K562 (cell line): ENCODE data around the gene GNB2. TPM values are rescaled to one million over a fixed set of nuclear protein-coding genes. Genes with fewer than 3 reads are reported as not detected.

Experiments used
- DDX20 ChIP-seq: fragments of 450-650 bp; IDR thresholded peaks from 2 replicates; pipeline ENCODE4 v1.6.1; 2016; ENCODE audit warnings: missing genetic modification characterization, low read depth, mild to moderate bottlenecking, missing compliant biosample characterization, moderate library complexity
- ETS2 ChIP-seq: IDR thresholded peaks from 2 replicates; pipeline ENCODE4 v1.6.1; 2016; ENCODE audit warnings: borderline replicate concordance, missing genetic modification characterization, mild to moderate bottlenecking, moderate library complexity, missing compliant biosample characterization; ENCODE audit not compliant: poor library complexity, severe bottlenecking
- REST ChIP-seq, 2 experiments: fragments of 450-650 bp; formaldehyde crosslinking in 1 of 2; IDR thresholded peaks; 2 replicates each; pipeline versions ENCODE4 v1.4.0 to v1.6.1; 2014 to 2020; ENCODE audit warnings: mild to moderate bottlenecking in 2 of 2, borderline replicate concordance in 1 of 2, low read depth in 1 of 2
- SMARCB1 ChIP-seq: IDR thresholded peaks from 2 replicates; pipeline ENCODE4 v1.6.1; 2011; ENCODE audit warnings: improper control_type of control experiment, low read depth; ENCODE audit not compliant: insufficient read length
- TOE1 ChIP-seq, 2 experiments: fragments of 450-650 bp in 1 of 2; sonication (generic) in 1 of 2; formaldehyde crosslinking in 1 of 2; IDR thresholded peaks; 2 replicates each; pipeline versions ENCODE4 v1.7.1 to v1.8.0; 2016 to 2022; ENCODE audit warnings: borderline replicate concordance in 2 of 2, mild to moderate bottlenecking in 2 of 2, antibody characterized with exemption in 1 of 2, inconsistent platforms in 1 of 2, low read depth in 1 of 2, missing genetic modification reagents in 1 of 2, moderate library complexity in 1 of 2
- TRIM28 ChIP-seq: fragments of 450-650 bp; IDR thresholded peaks from 2 replicates; pipeline ENCODE4 v1.6.1; 2017
- polyA plus RNA-seq, 8 experiments: library from polyadenylated mRNA; depleted of rRNA in 4 of 8; stranded (reverse) in 5 of 8; unstranded in 3 of 8; fragments of >200 nt; fragmentation: Nextera tagmentation in 2 of 8; fragmentation: Illumina TruSeq in 1 of 8; extraction: Ambion mirVana in 2 of 8; extraction: Trizol in 1 of 8; gene quantifications; 2 replicates each; pipeline versions ENCODE4 v1.2.1 to v1.2.3, GENCODE V29; 2011 to 2014; ENCODE audit warnings: inconsistent platforms in 1 of 8, missing spikeins in 1 of 8
- total RNA-seq, 7 experiments: library from RNA; depleted of rRNA in 6 of 7; stranded (reverse); fragments of >200 nt in 6 of 7; fragmentation: Illumina TruSeq in 2 of 7; extraction: Trizol in 2 of 7; gene quantifications; 2 replicates each; pipeline versions ENCODE4 v1.2.1 to v1.2.3, GENCODE V29; 2011 to 2021; ENCODE audit warnings: low replicate concordance in 1 of 7

Gene GNB2
- total and polyA plus RNA-seq, 9 of the 15 experiments (the other 6 are each of a cell fraction or from before 2014, with no cell fraction given) = 0.65 to 320 (median 104) TPM

GRCh38 chr7:100706672-100707311 is 33.3 kb downstream of the GNB2 start (continued):
- TF ChIP-seq REST (IDR thresholded peaks at IDR 0.05; ENCODE audit: borderline replicate concordance) (no peak), REST (CRISPR knock-in tag; IDR thresholded peaks at IDR 0.05; ENCODE audit: low read depth) (0 out of 2 replicates have a peak, but pooled peaks have one; percentile 13), SMARCB1 (no peak), ETS2 (tag) (no peak), TRIM28 (no peak), TOE1 (IDR thresholded peaks at IDR 0.05; ENCODE audit: borderline replicate concordance) (no peak), TOE1 (CRISPR knock-in tag; IDR thresholded peaks at IDR 0.05; ENCODE audit: borderline replicate concordance, low read depth) (no peak), DDX20 (tag) (no peak)
